Activated naive CD8-positive, alpha-beta T cell treated with anti-CD3 and anti-CD28 coated beads, Interleukin-2, amount 10 ng/mL, durations not matched to agents 7 days and 5 days (primary cell): Measurements from ENCODE around the gene MARVELD2. TPM values are rescaled to one million over a fixed set of nuclear protein-coding genes. Genes with fewer than 3 reads are reported as not detected.
"Not testable (repeated sequence)": the region's sequence is repeated elsewhere in the genome, so short reads cannot be mapped to it uniquely, and the experiment has no call there.

Experiments
- ATAC-seq: fragments of 150-1000 bp; cut with Tn5 transposase; one replicate; pipeline ENCODE4 v1.10.0; 2021; ENCODE audit warnings: low read depth, moderate library complexity
- POLR2A ChIA-PET: fragments of 350-600 bp; sonication (Branson Sonifier 250); formaldehyde crosslinking; loops from one replicate; lab custom pipeline; 2021; ENCODE audit warnings: antibody characterized with exemption; lab: Charles Lee
- DNase-seq: peaks from one replicate; pipeline ENCODE4 v3.0.0; 2021
- H3K27ac Mint-ChIP-seq: one replicate; pipeline ENCODE4 v1.8.0; 2022; ENCODE audit warnings: mild to moderate bottlenecking, mixed read lengths
- H3K27me3 Mint-ChIP-seq: one replicate; pipeline ENCODE4 v1.8.0; 2022; ENCODE audit warnings: mild to moderate bottlenecking, moderate library complexity, mixed read lengths
- H3K36me3 Mint-ChIP-seq: one replicate; pipeline ENCODE4 v1.8.0; 2021; ENCODE audit warnings: mild to moderate bottlenecking, mixed read lengths
- H3K4me1 Mint-ChIP-seq: one replicate; pipeline ENCODE4 v1.8.0; 2021; ENCODE audit warnings: mixed read lengths
- H3K4me3 Mint-ChIP-seq: one replicate; pipeline ENCODE4 v1.8.0; 2022; ENCODE audit warnings: mild to moderate bottlenecking, moderate library complexity, mixed read lengths
- H3K9me3 Mint-ChIP-seq: one replicate; pipeline ENCODE4 v1.8.0; 2021; ENCODE audit warnings: mixed read lengths
- total RNA-seq, 2 experiments: library from RNA; stranded (reverse); gene quantifications; one replicate each; pipeline ENCODE4 v1.2.3, GENCODE V29; 2021

MARVELD2 gene
- total RNA-seq, 2 experiments from 2014 or later = 0.42 to 0.43 TPM

DNA sequence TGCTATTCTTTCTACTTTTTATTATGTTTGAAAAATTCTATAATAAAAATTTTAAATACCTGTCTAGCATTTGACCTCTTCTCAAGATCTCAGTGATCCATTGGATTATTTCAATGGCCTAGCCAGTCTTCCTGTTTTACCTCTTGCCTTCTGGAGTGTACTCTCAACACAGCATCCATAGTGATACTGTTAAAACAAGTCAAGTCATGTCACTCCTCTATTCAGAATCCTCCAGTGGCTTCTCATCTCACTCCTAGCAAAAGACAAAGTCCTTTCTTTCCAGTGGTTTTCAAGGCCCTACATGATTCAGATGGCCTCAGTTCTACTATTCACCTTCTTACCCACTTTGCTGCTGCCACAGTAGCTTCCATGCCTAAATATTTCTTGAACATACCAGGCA is 1.8 kb downstream of the MARVELD2 start:
- no peak overlapping the region for H3K4me3 Mint-ChIP-seq
- POLR2A ChIA-PET = no interaction called here
- peaks cover 10% of the 10 kb centered on the region for H3K36me3 Mint-ChIP-seq

GRCh38 chr5:69418554-69418953 is 3.6 kb downstream of the MARVELD2 start:
- Mint-ChIP-seq H3K9me3 (no peaks in the 10 kb centered on the region), H3K4me1 (peaks cover 4% of the 10 kb centered on the region), H3K36me3 (peaks cover 9% of the 10 kb centered on the region), H3K27ac (no peak overlapping the region), H3K4me3 (no peak overlapping the region), H3K27me3 (peaks cover 2% of the 10 kb centered on the region)
- ATAC-seq (no peak), DNase-seq (no peak)
- POLR2A ChIA-PET = no interaction called here

More for the DNA sequence above, 1.8 kb downstream of the MARVELD2 start:
- Mint-ChIP-seq H3K9me3 (no peaks in the 10 kb centered on the region), H3K27ac (no peak overlapping the region), H3K27me3 (peaks cover 2% of the 10 kb centered on the region), H3K4me1 (peaks cover 4% of the 10 kb centered on the region)
- ATAC-seq (no peak), DNase-seq (no peak)

GRCh38 chr5:69431424-69432303 is 16.7 kb downstream of the MARVELD2 start:
- no peaks in the 10 kb centered on the region for H3K9me3 Mint-ChIP-seq
- no peaks in the 10 kb centered on the region for H3K27me3 Mint-ChIP-seq
- DNase-seq = no peak
- POLR2A ChIA-PET = interaction anchor here (0.6 kb wide), 1 partner anchor 65 kb away, joined by 3 read pairs; no protein-coding TSS in a partner anchor
- H3K36me3 Mint-ChIP-seq = no peaks in the 10 kb centered on the region
- H3K4me1 Mint-ChIP-seq = peaks cover 4% of the 10 kb centered on the region
- H3K27ac Mint-ChIP-seq = no peak overlapping the region
- ATAC-seq = no peak
- H3K4me3 Mint-ChIP-seq = no peak overlapping the region

- Mint-ChIP-seq H3K4me3 (no peak overlapping the region), H3K27ac (no peak overlapping the region), H3K36me3 (no peaks in the 10 kb centered on the region), H3K9me3 (no peaks in the 10 kb centered on the region), H3K27me3 (no peaks in the 10 kb centered on the region), H3K4me1 (peaks cover 4% of the 10 kb centered on the region)
- no peak for ATAC-seq
- DNase-seq = no peak
- POLR2A ChIA-PET = no interaction called here
Observed at GRCh38 chr5:69432412-69433206, 17.7 kb downstream of the MARVELD2 start.

- POLR2A ChIA-PET, H3K4me1 Mint-ChIP-seq, DNase-seq, H3K4me3 Mint-ChIP-seq, H3K9me3 Mint-ChIP-seq, H3K27ac Mint-ChIP-seq, ATAC-seq, H3K27me3 Mint-ChIP-seq, H3K36me3 Mint-ChIP-seq: not testable (repeated sequence)
Observed at GRCh38 chr5:69435276-69435884, 20.5 kb downstream of the MARVELD2 start.

DNA sequence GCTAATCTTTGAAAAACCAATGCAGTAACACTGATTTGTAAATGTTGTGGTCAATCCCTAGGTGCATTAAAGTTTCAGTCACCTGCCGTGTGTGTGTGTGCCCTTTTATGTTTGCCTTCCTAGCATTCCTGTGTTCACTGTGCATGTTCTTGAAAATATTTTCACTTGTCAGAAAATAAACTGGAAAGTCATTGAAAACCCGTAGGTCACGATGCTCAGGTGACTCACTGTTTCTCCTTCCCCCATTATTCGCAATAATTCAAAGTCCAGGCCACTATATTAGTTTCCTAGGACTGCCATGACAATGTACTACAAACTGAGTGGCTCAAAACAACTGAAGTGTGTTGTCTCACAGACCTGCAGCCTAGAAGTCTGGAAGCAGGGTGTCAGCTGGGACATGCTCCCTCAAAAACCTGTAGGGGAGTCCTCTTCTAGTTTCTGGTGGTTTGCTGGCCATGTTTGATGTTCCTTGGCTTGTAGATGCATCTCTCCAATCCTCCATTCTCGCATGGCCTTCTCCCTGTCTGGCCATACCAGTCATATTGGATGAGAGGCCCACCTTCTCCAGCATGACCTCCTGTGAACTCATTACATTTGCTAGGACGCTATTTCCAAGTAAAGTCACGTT is 29.3 kb downstream of the MARVELD2 start:
- DNase-seq (no peak), ATAC-seq (no peak)
- Mint-ChIP-seq H3K27me3 (no peaks in the 10 kb centered on the region), H3K27ac (no peak overlapping the region), H3K36me3 (no peaks in the 10 kb centered on the region), H3K4me3 (no peak overlapping the region), H3K4me1 (no peaks in the 10 kb centered on the region), H3K9me3 (no peaks in the 10 kb centered on the region)
- POLR2A ChIA-PET = no interaction called here

DNA sequence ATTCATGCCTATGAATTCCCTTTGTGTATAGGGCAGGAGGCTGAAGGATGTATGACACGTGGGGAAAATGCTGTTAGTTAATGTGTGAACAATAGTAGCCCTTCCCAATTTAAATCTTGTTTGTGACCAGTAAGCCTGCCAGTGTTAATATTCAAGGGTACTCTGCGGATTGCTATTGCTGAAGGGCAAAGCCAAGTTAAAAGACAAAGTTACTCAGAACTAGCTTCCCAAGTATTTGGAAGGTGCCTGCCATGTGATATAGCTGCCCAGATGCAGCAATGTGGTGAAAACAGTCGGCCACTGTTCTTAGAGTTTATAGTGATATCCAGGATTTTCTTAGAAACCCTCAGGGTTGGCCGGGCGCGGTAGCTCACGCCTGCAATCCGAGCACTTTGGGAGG is 34.6 kb downstream of the MARVELD2 start:
- Mint-ChIP-seq H3K4me1 (no peaks in the 10 kb centered on the region), H3K9me3 (no peaks in the 10 kb centered on the region), H3K36me3 (no peaks in the 10 kb centered on the region), H3K4me3 (no peak overlapping the region), H3K27ac (no peak overlapping the region), H3K27me3 (no peaks in the 10 kb centered on the region)
- no peak for ATAC-seq
- DNase-seq = no peak
- POLR2A ChIA-PET = no interaction called here

DNA sequence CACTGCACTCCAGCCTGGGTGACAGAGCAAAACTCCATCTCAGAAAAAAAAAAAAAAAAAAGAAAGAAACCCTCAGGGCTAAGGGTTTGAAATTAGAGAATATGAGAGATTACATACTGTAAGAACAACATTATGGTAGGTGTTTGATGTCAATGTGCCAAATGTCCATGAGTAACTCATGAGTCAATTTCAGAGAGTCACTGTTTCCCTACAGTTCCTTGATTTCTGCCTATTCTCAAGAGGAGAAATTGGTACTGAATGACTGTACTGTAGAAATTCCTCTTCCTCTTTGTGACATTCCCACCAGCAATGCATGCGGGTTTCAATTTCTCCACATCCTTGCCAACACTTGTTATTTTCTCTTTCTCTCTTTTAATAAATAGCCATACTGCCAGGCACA is 35.2 kb downstream of the MARVELD2 start:
- ATAC-seq (no peak), DNase-seq (no peak)
- Mint-ChIP-seq H3K4me3 (no peak overlapping the region), H3K27me3 (no peaks in the 10 kb centered on the region), H3K4me1 (no peaks in the 10 kb centered on the region), H3K27ac (no peak overlapping the region), H3K9me3 (no peaks in the 10 kb centered on the region), H3K36me3 (no peaks in the 10 kb centered on the region)
- POLR2A ChIA-PET = no interaction called here

DNA sequence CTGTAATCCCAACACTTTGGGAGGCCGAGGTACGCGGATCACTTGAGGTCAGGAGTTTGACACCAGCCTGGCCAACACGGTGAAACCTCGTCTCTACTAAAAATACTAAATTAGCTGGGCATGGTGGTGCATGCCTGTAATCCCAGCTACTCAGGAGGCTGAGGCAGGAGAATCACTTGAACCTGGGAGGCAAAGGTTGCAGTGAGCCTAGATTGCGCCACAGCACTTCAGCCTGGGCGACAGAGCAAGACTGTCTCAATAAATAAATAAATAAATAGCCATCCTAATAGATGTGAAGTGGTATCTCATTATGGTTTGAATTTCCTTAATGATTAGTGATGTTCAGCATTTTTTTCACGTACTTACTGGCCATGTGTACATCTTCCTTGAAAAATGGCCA is 35.6 kb downstream of the MARVELD2 start:
- H3K27ac Mint-ChIP-seq, H3K4me1 Mint-ChIP-seq: not testable (repeated sequence)

DNA sequence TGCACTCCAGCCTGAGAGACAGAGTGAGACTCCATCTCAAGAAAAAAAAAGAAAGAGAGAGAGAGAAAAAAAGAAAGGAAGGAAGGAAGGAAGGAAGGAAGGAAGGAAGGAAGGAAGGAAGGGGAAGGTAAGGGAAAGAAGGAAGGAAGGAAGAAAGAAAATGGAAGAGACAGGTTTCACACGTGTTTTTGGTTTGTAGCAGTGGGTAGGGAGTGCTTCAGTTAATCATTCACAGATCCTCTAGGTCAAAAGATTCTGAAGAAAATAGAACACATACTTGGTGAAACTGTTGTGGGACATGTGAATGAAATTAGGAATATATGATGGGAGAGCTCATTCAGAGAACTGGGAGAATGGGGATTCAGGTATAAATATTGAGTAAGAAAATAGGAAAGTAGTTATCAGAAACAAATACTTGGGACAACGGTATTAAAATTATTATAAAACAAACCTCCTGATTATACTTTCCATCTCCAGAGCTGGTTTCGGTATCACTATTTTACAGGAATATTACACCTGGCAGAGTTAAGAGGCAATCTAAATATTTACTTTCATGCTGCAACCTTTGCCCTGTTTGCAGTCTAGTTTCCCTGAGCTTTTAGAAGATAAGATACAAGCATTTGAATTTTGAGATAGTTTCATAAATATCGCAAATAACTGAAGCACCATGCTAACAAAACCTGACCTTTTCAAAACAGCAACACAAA is 37.2 kb downstream of the MARVELD2 start:
- H3K9me3 Mint-ChIP-seq = no peaks in the 10 kb centered on the region
- ATAC-seq (no peak), DNase-seq (no peak)
- H3K4me3 Mint-ChIP-seq = no peak overlapping the region
- H3K4me1 Mint-ChIP-seq = no peaks in the 10 kb centered on the region
- no peaks in the 10 kb centered on the region for H3K36me3 Mint-ChIP-seq
- no peak overlapping the region for H3K27ac Mint-ChIP-seq
- POLR2A ChIA-PET = no interaction called here
- H3K27me3 Mint-ChIP-seq = no peaks in the 10 kb centered on the region

More for the DNA sequence above, 35.6 kb downstream of the MARVELD2 start:
- H3K9me3 Mint-ChIP-seq, H3K4me3 Mint-ChIP-seq, H3K36me3 Mint-ChIP-seq, DNase-seq, H3K27me3 Mint-ChIP-seq, POLR2A ChIA-PET, ATAC-seq: not testable (repeated sequence)

GRCh38 chr5:69453487-69453886 is 38.6 kb downstream of the MARVELD2 start:
- H3K36me3 Mint-ChIP-seq, H3K4me1 Mint-ChIP-seq, DNase-seq, ATAC-seq, H3K9me3 Mint-ChIP-seq, H3K27me3 Mint-ChIP-seq, H3K4me3 Mint-ChIP-seq, H3K27ac Mint-ChIP-seq, POLR2A ChIA-PET: not testable (repeated sequence)

DNA sequence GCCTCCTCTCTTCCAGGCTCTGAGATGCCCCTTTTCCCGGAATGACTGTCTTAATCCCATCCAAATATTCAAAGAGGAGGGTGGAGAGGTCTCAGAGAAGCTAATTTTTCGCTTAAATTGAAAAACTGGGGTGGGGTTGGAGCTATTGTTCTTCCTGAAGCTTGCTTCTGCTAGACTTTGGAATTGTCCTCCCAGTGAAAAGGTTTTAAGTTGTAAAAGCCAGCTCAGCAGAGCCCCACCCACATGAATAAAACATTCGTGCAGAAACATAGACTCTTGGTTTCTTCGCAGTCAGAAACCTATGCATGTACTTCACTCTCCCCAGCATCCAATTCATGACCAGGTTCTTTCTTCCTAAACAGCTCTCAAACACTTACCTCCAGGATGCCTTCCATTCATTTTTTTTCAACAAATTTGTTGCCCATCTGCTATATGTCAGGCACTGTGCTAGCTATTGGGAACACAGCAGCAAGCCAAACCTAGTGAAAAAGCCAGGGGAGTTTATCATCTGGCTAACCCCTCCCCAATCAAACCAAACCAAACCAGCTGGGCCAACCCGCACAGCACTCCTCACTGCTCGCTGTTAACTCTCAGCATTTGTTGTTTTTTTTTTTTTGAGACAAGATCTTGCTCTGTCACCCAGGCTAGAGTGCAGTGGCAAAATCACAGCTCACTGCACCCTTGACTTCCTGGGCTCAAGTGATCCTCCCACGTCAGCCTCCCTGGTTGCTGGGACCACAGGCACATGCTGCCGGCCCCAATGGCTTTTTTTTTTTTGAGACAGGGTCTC is 39.7 kb downstream of the MARVELD2 start:
- H3K4me3 Mint-ChIP-seq = no peak overlapping the region
- H3K27me3 Mint-ChIP-seq = peaks cover 2% of the 10 kb centered on the region
- H3K4me1 Mint-ChIP-seq = no peaks in the 10 kb centered on the region
- no peaks in the 10 kb centered on the region for H3K36me3 Mint-ChIP-seq
- H3K27ac Mint-ChIP-seq = no peak overlapping the region
- ATAC-seq (no peak), DNase-seq (no peak)
- H3K9me3 Mint-ChIP-seq = peaks cover 1% of the 10 kb centered on the region
- POLR2A ChIA-PET = no interaction called here
